Keratinocyte (primary cell): ENCODE measurements around the gene FREM2. TPM values are rescaled to one million over a fixed set of nuclear protein-coding genes. Genes with fewer than 3 reads are reported as not detected.
A peak's percentile ranks its signal among the peaks of the same experiment; 100 is the strongest.

Source experiments
- DNase-seq: peaks from one replicate; pipeline ENCODE4 v3.0.0-alpha.2; 2011; ENCODE audit warnings: low read depth, missing footprints, low spot score
- FAIRE-seq: peaks from 2 replicates; lab custom pipeline; 2011; peaks lifted over from hg19 to GRCh38; lab: Jason Lieb, UNC
- H2AFZ ChIP-seq: 2 replicates; pipeline ENCODE4 v1.6.0; 2012; ENCODE audit warnings: low read length, control low read depth, inconsistent platforms; ENCODE audit not compliant: control insufficient read depth
- H3K27ac ChIP-seq: 2 replicates; pipeline ENCODE4 v1.5.1; 2011; ENCODE audit warnings: low read length; ENCODE audit not compliant: control insufficient read depth, insufficient read depth
- H3K27me3 ChIP-seq: 3 replicates; pipeline ENCODE4 v1.6.0; 2011; ENCODE audit warnings: low read length; ENCODE audit not compliant: control insufficient read depth, insufficient read depth; ENCODE audit errors: extremely low read depth
- H3K36me3 ChIP-seq, 2 experiments: 2 replicates in 1 of 2; 3 replicates in 1 of 2; pipeline ENCODE4 v1.5.1; 2011; ENCODE audit warnings: low read length in 2 of 2, mild to moderate bottlenecking in 1 of 2; ENCODE audit not compliant: control insufficient read depth in 2 of 2, insufficient read depth in 2 of 2; ENCODE audit errors: extremely low read depth in 1 of 2
- H3K4me1 ChIP-seq: 3 replicates; pipeline ENCODE4 v1.5.1; 2011; ENCODE audit warnings: low read length; ENCODE audit not compliant: control insufficient read depth, insufficient read depth; ENCODE audit errors: extremely low read depth
- H3K4me2 ChIP-seq: 3 replicates; pipeline ENCODE4 v1.6.0; 2011; ENCODE audit warnings: low read depth, low read length; ENCODE audit not compliant: control insufficient read depth, insufficient read depth; ENCODE audit errors: extremely low read depth
- H3K4me3 ChIP-seq, 3 experiments: fragments of 200-600 bp in 1 of 3; sonication (generic) in 1 of 3; 2 replicates in 2 of 3; 3 replicates in 1 of 3; pipeline ENCODE4 v1.5.1; 2011 to 2016; ENCODE audit warnings: low read length in 3 of 3, mild to moderate bottlenecking in 3 of 3, control low read depth in 2 of 3, inconsistent platforms in 1 of 3, low read depth in 1 of 3, mixed read lengths in 1 of 3, mixed run types in 1 of 3, moderate library complexity in 1 of 3; ENCODE audit not compliant: control insufficient read depth in 2 of 3, insufficient read depth in 2 of 3; ENCODE audit errors: extremely low read depth in 1 of 3
- H3K79me2 ChIP-seq: 2 replicates; pipeline ENCODE4 v1.6.0; 2012; ENCODE audit warnings: low read length; ENCODE audit not compliant: control insufficient read depth, insufficient read depth
- H3K9ac ChIP-seq: 3 replicates; pipeline ENCODE4 v1.6.0; 2011; ENCODE audit warnings: low read length; ENCODE audit not compliant: control insufficient read depth, insufficient read depth; ENCODE audit errors: extremely low read depth
- H3K9me1 ChIP-seq: 3 replicates; pipeline ENCODE4 v1.6.0; 2011; ENCODE audit warnings: low read length; ENCODE audit not compliant: control insufficient read depth, insufficient read depth; ENCODE audit errors: extremely low read depth
- H3K9me3 ChIP-seq: 2 replicates; pipeline ENCODE4 v1.5.1; 2012; ENCODE audit warnings: low read depth, low read length; ENCODE audit not compliant: control insufficient read depth
- H4K20me1 ChIP-seq: 3 replicates; pipeline ENCODE4 v1.6.0; 2011; ENCODE audit warnings: low read length; ENCODE audit not compliant: control insufficient read depth, insufficient read depth; ENCODE audit errors: extremely low read depth
- EZH2 ChIP-seq: IDR thresholded peaks from one replicate; pipeline ENCODE4 v1.6.1; 2012; ENCODE audit warnings: inconsistent platforms, mild to moderate bottlenecking, low read length, moderate library complexity
- dilution Hi-C: fragments of 300-500 bp; cut with MboI; formaldehyde crosslinking; loops from one replicate; pipeline ENCODE4 v1.7.0; 2020; ENCODE audit warnings: low sequenced_read_pairs; ENCODE audit not compliant: extremely low pct_ligation_motif_present
- polyA plus RNA-seq, 5 experiments: library from polyadenylated mRNA; depleted of rRNA in 3 of 5; stranded (reverse) in 3 of 5; stranded (forward) in 1 of 5; unstranded in 1 of 5; fragments of >200 nt; gene quantifications; 1 replicate in 1 of 5; 2 replicates in 3 of 5; 3 replicates in 1 of 5; pipeline versions ENCODE4 v1.2.1 to v1.2.3, GENCODE V29; 2011 to 2012; ENCODE audit warnings: missing spikeins in 2 of 5, low read depth in 1 of 5, low replicate concordance in 1 of 5
- TF ChIP-seq, protein P1 (sequence below), 3 experiments: IDR thresholded peaks in 1 of 3; conservative IDR thresholded peaks in 1 of 3; optimal IDR thresholded peaks in 1 of 3; 2 replicates in 2 of 3; 3 replicates in 1 of 3; pipeline versions ENCODE3 to v1.5.1; 2011; ENCODE audit warnings: low read length in 3 of 3, mild to moderate bottlenecking in 3 of 3, moderate library complexity in 2 of 3, control low read depth in 1 of 3, inconsistent platforms in 1 of 3; ENCODE audit not compliant: insufficient read depth in 2 of 3; ENCODE audit errors: extremely low read depth in 1 of 3

Gene FREM2
- polyA plus RNA-seq, 1 donor (not counting 4 experiments of a cell fraction or from before 2014, with no cell fraction given), result 0.01 TPM

GRCh38 chr13:38657191-38657590, 29.7 kb upstream of the FREM2 start:
- peak; percentile 94 for FAIRE-seq

DNA sequence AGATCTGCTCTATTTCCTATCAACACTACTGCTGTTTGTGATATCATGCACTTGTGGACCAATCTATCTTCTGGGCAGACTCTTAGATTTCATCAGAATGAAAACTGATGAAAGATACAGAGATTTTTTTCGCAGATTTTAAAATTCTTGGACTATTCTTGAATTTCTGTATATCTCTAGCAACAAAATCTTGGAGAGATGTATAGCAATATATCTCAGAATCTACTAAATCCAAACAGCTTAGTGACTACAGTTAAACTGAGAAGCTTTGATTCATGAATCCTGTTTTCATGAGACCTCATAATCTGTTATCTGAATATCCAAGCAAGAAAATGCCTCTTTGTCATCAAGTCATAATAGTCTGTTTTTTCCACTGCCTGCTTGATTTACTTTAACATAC, 28.0 kb upstream of the FREM2 start:
- no peak overlapping the region for H3K4me2 ChIP-seq
- H3K9me1 ChIP-seq, result no peaks in the 10 kb centered on the region
- FAIRE-seq (no peak), DNase-seq (no peak)
- no peak overlapping the region for H3K4me3 ChIP-seq
- no peaks in the 10 kb centered on the region for H4K20me1 ChIP-seq
- H3K4me1 ChIP-seq, result peaks cover 8% of the 10 kb centered on the region
- no peaks in the 10 kb centered on the region for H3K79me2 ChIP-seq
- dilution Hi-C loops, result no loop called here
- TF ChIP-seq, protein P1, sequence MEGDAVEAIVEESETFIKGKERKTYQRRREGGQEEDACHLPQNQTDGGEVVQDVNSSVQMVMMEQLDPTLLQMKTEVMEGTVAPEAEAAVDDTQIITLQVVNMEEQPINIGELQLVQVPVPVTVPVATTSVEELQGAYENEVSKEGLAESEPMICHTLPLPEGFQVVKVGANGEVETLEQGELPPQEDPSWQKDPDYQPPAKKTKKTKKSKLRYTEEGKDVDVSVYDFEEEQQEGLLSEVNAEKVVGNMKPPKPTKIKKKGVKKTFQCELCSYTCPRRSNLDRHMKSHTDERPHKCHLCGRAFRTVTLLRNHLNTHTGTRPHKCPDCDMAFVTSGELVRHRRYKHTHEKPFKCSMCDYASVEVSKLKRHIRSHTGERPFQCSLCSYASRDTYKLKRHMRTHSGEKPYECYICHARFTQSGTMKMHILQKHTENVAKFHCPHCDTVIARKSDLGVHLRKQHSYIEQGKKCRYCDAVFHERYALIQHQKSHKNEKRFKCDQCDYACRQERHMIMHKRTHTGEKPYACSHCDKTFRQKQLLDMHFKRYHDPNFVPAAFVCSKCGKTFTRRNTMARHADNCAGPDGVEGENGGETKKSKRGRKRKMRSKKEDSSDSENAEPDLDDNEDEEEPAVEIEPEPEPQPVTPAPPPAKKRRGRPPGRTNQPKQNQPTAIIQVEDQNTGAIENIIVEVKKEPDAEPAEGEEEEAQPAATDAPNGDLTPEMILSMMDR (optimal IDR thresholded peaks at IDR 0.05 in 1 of 3, IDR thresholded peaks at IDR 0.05 in 1 of 3, conservative IDR thresholded peaks at IDR 0.05 in 1 of 3; ENCODE audit: extremely low read depth in 1 of 3, insufficient read depth in 2 of 3, low read length in 3 of 3), result no peak
- TF ChIP-seq EZH2, result no peak
- H2AFZ ChIP-seq, result no peak overlapping the region
- H3K36me3 ChIP-seq, result no peaks in the 10 kb centered on the region
- no peaks in the 10 kb centered on the region for H3K27me3 ChIP-seq
- no peak overlapping the region for H3K9ac ChIP-seq
- H3K27ac ChIP-seq, result no peak overlapping the region
- no peaks in the 10 kb centered on the region for H3K9me3 ChIP-seq

More at GRCh38 chr13:38657191-38657590, 29.7 kb upstream of the FREM2 start:
- Histone ChIP-seq H2AFZ (peak overlapping the region; percentile 64), H3K4me3 (no peak overlapping the region), H3K9me3 (no peaks in the 10 kb centered on the region), H3K4me2 (peak overlapping the region; percentile 41), H3K27me3 (no peaks in the 10 kb centered on the region), H3K4me1 (peaks cover 8% of the 10 kb centered on the region), H3K27ac (no peak overlapping the region), H3K79me2 (no peaks in the 10 kb centered on the region), H3K9me1 (no peaks in the 10 kb centered on the region), H3K9ac (no peak overlapping the region), H3K36me3 (no peaks in the 10 kb centered on the region), H4K20me1 (no peaks in the 10 kb centered on the region)
- TF ChIP-seq, protein P1 (optimal IDR thresholded peaks at IDR 0.05 in 1 of 3, IDR thresholded peaks at IDR 0.05 in 1 of 3, conservative IDR thresholded peaks at IDR 0.05 in 1 of 3; ENCODE audit: extremely low read depth in 1 of 3, insufficient read depth in 2 of 3, low read length in 3 of 3), result no peak
- no peak for TF ChIP-seq EZH2
- DNase-seq, result no peak
- dilution Hi-C loops, result no loop called here
